ENCODE results near the gene ULBP2.
"Not testable (repeated sequence)": the region's sequence is repeated elsewhere in the genome, so short reads cannot be mapped to it uniquely, and the experiment has no call there.

The ULBP2 gene

GRCh38 chr6:149951626-149952025 lies 9.8 kb downstream of the ULBP2 start:
- no peak for DNase-seq

GRCh38 chr6:149953390-149953789 lies 11.6 kb downstream of the ULBP2 start:
- DNase-seq: not testable (repeated sequence)

- not testable (repeated sequence) for DNase-seq
These were observed 12.1 kb downstream of the ULBP2 start for GRCh38 chr6:149953934-149954327.

GRCh38 chr6:149954328-149954983 lies 12.6 kb downstream of the ULBP2 start:
- DNase-seq: not testable (repeated sequence)

GRCh38 chr6:149954984-149955653 lies 13.3 kb downstream of the ULBP2 start:
- DNase-seq: not testable (repeated sequence)

- not testable (repeated sequence) for DNase-seq
These were observed 14.0 kb downstream of the ULBP2 start for GRCh38 chr6:149955654-149956317.

GRCh38 chr6:149958124-149958523 lies 16.3 kb downstream of the ULBP2 start:
- DNase-seq: not testable (repeated sequence)

GRCh38 chr6:149959806-149960205 lies 18.0 kb downstream of the ULBP2 start:
- not testable (repeated sequence) for DNase-seq

GRCh38 chr6:149960488-149960887 lies 18.7 kb downstream of the ULBP2 start:
- DNase-seq: no peak

GRCh38 chr6:149961728-149962425 lies 20.1 kb downstream of the ULBP2 start:
- peak; percentile 46 to 53 for DNase-seq

- no peak for DNase-seq
These were observed 20.8 kb downstream of the ULBP2 start for GRCh38 chr6:149962461-149963211.

GRCh38 chr6:149963212-149963461 lies 21.3 kb downstream of the ULBP2 start:
- peak in 1 of 2 donors; percentile 55 for DNase-seq

- DNase-seq: peak; percentile 77 to 81
These were observed 21.9 kb downstream of the ULBP2 start, which contains the start of gene ULBP1 for GRCh38 chr6:149963462-149964307. Gene ULBP1, plus strand, starts transcription at chr6:149963943. Its CDS starts 107 bp downstream, at chr6:149964050.

GRCh38 chr6:149964308-149965193 lies 22.7 kb downstream of the ULBP2 start:
- peak in 1 of 2 donors; percentile 28 for DNase-seq

- peak; percentile 40 to 41 for DNase-seq
These were observed 23.6 kb downstream of the ULBP2 start for GRCh38 chr6:149965194-149966020.

- not testable (repeated sequence) for DNase-seq
These were observed 24.5 kb downstream of the ULBP2 start for GRCh38 chr6:149966319-149966718.

GRCh38 chr6:149967591-149967990 lies 25.8 kb downstream of the ULBP2 start:
- DNase-seq: no peak

GRCh38 chr6:149967999-149968398 lies 26.2 kb downstream of the ULBP2 start:
- not testable (repeated sequence) for DNase-seq

GRCh38 chr6:149968909-149969308 lies 27.1 kb downstream of the ULBP2 start:
- not testable (repeated sequence) for DNase-seq

- no peak for DNase-seq
These were observed 27.8 kb downstream of the ULBP2 start for GRCh38 chr6:149969635-149970034.
